HG03442 (cell line): Measurements from ENCODE around the gene HOXA11.

Source experiments
- ATAC-seq: cut with Tn5 transposase; IDR thresholded peaks from one replicate; pipeline ENCODE4 v1.9.1; 2021; ENCODE audit warnings: mild to moderate bottlenecking, moderate library complexity; ENCODE audit not compliant: unreplicated experiment

Gene HOXA11

GRCh38 chr7:27185013-27185853 is at the start of gene HOXA11:
Gene HOXA11, minus strand, starts transcription at chr7:27185232. Its CDS starts 88 bp downstream, at chr7:27185144.
- no peak for ATAC-seq

- ATAC-seq, result no peak
These were observed 44.4 kb upstream of the HOXA11 start for GRCh38 chr7:27229448-27229847.

GRCh38 chr7:27224983-27225934 is 40.2 kb upstream of the HOXA11 start:
- ATAC-seq, result no peak

DNA sequence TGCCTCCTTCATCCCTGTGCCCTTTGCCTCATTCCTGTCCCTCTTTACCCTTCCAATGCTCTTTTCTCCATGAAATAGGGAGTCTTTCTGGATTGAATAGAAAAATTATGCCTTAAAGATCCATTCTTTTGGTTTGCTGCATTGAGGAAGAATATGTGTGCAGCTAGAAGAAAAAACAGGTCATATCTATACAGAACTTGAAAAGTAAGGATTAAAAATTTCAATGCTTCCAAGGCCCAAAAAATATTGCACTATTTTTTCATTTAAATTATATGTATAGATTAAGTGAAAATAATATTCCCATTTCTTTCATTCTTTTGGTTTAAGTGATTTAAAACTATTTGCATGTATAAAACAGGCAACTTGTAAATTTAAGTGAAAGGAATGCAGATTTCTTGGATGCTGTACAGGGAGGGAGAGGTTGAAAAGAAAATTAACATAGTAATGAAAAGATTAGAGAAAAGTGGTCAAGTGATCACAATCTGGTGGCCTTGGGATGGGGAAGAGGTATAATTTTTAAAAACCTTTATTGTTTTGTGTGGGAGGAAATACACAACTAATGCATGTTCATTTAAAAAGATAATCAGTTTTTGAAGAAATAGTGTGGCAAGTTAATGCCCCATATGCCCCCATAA is 39.0 kb upstream of the HOXA11 start:
- ATAC-seq, result no peak

DNA sequence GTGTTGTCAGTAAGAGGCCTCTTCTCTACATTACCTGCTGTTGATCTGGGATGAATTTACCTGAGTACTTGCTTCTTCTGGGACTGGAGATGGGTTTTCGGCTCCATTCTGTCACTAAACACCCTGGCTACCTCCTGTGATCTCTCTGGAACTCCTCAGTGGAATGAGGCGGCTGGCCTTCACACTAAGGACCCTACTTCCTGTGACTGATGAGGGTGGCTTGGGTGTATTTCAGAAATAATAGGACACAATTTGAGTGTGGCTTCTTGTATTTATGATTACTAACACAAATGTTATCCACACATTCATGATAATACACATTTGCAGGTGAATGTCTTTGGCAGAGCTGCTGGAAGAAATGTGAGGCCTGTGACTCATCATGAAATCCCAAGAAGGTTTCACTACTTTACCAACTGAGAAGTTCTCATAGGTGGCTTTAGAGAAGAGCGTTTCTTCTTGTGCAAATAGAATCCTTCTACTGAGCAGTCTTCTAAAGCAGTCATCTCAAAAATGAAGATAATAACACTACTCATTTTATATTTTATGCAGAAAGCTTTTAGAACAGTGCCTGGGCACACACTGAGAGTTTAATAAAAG is 36.3 kb upstream of the HOXA11 start:
- no peak for ATAC-seq

DNA sequence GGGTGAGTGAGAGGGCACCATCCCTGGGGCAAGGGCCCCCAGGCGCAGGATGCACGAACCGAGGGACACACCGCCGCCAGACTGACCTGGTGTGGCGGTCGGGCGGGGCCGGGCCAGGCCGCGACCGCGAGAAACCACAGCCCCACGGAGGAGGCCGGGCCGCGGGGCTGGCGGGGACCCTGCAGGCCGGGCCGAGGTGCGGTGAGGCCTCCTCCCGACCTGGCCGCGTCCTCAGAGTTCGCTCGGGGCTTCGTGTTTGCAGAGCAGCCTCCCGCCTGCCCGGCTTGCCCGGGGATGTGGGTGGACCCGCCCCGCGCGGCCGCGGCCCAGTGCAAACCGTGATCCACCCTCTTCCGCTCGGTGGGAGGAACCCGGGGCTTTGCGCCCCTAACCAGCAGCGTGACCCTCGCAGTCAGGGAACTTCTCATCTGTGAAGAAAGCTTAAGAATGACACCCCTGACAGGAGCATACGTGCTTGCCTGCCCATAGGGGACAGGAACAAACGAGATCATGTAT is 35.5 kb upstream of the HOXA11 start:
- no peak for ATAC-seq

DNA sequence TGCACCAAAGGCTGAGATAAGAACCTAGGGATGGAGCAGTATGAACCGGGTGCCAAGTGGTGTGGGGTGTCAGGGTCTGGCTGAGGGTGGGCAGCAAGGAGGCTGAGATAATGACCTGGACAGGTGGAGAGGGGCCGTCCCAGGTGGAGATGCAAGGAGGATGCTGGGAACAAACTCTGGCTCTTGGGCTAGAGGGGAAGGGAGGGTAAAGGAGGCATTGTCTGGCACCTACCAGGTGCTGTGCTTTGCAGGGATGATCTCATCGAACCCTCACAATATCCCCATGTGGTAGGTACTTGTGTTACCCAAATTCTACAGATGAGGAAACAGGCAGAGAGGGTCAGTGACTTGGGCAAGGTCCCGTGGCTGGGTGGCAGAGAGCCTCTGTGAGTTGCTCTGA is 34.8 kb upstream of the HOXA11 start:
- ATAC-seq, result no peak

DNA sequence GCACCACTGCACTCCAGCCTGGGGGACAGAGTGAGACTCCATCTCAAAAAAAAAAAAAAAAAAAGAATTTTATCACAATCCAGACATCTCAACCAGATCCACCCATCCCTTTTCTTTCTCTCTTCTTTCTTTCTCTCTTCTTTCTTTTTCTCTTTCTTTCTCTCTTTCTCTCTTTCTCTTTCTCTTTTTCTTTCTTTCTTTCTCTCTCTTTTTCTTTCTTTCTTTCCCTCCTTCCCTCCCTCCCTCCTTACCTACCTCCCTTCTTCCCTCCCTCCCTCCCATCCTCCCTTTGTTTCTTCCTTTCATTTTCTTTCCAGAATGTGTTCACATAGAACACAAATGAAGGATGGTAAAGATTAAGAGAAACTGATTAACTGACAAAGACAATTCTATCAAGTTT is 32.9 kb upstream of the HOXA11 start:
- no peak for ATAC-seq

- no peak for ATAC-seq
These were observed 30.3 kb upstream of the HOXA11 start for GRCh38 chr7:27215356-27215755.

DNA sequence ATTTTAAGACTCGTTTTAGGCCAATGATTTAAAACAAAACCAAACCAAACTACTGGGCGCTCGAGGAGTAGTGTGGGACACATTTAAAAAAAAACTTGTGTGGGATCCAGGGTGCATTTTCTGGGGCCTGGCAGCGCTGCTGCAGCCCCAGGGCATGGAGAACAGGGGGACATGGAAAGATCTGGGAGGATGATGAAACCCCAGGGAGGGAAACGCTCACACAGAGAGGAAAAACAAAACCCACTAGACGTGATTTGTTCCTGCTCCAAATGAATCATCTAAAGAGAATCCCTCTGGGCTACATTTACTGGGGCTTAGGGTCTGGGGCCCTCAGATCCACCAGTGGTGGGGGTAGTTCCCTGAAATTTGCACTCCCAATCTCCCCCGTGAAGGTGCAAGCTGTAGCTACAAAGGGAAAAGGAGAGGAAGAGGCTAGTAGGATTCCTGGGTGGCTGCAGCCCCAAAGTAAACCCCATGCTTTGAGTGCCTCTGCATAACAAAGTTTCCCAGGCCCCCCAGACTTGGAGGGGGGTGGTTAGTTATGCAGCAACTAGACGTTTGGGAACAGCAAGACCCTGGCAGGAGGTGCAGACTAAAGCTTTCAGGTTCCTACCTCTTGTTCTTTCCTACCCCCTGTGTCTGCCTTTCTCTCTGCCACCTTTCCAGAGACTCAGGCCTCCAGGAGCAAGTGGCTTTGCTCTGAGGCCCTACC is 29.4 kb upstream of the HOXA11 start:
- ATAC-seq, result no peak

- ATAC-seq, result no peak
These were observed 28.6 kb upstream of the HOXA11 start for GRCh38 chr7:27213433-27214238.

DNA sequence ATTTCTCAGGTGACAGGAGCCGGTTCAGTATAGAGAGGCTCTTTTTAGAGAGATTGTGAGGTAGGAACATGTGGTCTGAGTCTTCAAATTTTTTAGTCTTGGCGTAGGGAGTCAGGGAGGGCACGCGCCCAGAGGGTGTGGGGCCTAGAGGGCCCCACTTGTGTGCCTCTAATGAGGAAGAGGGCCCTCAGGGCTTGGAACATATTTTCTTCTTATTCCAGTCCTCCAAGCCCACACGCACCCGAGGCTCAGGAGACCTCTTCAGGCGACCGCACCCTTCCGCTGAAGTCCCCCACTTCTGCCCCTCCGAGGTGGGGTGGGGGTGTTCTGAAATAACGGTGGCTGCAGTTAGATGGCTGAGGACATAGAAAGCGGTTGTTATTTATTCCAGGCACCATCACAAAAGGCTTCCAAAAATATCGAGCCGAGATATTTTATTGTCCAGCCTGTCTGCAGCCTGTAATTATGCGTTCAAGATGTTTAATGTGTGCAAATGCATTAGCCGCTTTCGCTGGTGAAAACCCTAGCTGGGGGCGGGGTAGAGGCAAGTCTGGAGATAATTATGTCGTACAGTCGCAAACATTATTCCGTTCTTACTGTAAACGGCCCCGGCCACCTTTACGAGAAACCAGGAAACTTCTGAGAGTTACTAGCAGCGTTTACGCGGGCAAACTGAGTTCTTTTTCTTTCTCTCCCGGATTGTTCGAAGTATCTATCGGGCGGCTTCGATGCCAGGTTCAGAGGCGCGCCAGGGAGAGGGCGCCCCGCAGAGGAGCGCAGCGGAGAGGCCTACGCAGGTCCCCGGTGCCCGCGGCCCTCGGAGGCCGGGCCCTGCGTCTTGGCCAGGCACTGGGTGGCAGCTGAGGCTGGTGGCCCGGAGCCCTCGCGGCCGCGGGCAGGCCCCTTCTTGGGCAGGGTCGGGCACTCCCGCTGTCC is 27.7 kb upstream of the HOXA11 start:
- ATAC-seq, result no peak

DNA sequence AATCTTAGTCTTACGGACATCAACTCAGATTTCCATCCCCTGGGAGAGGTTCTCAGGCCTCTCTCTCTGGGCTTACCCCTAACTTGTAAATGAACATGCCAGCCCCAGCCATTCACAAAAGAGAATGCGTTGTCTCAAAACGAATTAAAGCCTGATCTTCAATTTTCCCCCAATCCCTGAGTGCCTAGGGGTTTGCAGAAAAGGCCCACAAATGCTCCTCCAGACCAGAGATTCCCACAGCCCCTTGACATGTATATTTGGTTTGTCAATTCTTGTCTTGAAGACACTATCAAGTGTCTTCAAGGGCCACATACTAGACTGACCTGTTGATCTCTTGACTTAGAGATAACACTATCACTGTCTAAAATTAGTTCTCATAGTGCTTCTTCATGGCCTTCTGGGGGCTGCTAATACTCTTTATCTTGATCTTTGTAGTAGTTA is 26.8 kb upstream of the HOXA11 start:
- no peak for ATAC-seq

DNA sequence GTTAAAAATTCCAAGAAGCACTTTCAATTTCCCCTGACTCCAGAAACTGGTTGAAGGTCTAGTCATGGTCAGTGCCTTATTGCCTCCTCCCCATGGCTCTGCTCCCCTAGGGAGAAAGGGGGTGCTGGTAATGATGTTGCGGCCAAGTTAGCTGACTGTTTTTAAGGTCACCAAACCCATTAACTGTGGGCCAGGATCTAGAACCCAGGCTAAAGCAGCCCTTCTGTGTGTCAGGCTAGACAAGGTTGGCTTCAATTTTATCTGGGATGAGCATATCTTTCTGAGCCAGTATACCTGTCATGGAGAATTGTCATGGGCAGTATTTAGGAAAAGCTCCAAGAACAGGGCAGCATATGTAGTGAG is 26.0 kb upstream of the HOXA11 start:
- ATAC-seq, result no peak

DNA sequence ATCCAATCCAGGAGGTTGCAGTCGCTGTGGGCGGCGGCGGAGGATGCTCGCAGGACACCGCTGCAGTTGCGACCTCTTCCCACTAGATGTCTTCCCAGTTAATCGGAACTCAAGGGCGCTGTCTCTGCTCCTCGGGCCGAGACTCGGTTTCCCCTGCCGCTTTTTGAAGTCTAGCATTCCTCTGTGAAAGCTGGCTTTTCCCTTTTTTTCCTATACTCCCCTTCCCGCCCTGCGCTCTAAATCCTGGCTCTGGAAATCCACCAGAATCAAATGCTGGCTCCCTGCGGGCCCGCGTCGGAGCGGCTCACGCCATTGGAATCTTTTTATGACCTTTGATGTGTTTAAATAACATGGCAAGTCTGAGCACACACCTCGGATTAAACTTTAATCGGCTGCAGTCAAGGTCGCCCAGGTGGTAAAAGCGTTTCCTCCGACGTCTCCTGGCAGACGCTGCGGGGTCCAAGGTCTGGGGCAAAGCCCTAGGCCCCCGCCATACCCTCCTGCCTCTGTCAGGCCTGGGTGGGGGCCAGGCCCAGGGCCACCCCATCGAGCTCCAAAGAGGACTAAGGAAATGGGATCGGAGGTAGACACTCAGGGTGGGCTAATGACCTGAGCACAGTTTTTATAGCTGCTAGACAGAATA is 25.5 kb upstream of the HOXA11 start:
- ATAC-seq, result no peak

DNA sequence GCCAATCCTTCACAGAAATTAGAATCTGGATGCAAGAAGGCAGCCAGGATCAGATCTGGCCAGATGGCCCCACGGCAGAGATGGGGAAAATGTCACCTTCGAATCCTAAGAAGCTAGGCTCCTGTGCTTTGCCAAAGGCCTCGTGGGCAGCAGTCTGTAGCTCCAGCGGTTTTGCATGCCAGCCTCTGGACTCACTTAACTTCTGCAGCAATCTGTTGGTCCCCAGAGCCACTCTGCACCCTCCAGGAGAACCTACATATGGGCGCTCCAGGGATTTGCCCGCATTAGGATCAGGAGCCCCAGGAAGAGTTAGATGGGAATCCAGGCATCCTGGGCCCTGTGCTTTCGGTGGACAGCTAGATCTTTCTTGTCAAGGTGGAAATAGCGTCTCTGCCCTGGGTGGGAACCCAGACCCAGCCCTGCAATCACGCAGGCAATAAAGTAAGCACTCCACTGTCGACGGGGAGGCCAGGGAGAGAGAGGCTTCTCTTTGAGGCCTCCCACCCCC is 25.0 kb upstream of the HOXA11 start:
- no peak for ATAC-seq

- ATAC-seq, result no peak
These were observed 24.0 kb upstream of the HOXA11 start for GRCh38 chr7:27208998-27209397.
